GM20431 (cell line): ENCODE data around the gene SMARCA5.

Source experiments
- in situ Hi-C: fragments of 300-500 bp; cut with MseI, MboI; formaldehyde crosslinking; loops from one replicate; pipeline ENCODE4 v1.15.0; 2020; ENCODE audit warnings: low sequenced_read_pairs; ENCODE audit not compliant: unreplicated experiment

SMARCA5 gene, protein sequence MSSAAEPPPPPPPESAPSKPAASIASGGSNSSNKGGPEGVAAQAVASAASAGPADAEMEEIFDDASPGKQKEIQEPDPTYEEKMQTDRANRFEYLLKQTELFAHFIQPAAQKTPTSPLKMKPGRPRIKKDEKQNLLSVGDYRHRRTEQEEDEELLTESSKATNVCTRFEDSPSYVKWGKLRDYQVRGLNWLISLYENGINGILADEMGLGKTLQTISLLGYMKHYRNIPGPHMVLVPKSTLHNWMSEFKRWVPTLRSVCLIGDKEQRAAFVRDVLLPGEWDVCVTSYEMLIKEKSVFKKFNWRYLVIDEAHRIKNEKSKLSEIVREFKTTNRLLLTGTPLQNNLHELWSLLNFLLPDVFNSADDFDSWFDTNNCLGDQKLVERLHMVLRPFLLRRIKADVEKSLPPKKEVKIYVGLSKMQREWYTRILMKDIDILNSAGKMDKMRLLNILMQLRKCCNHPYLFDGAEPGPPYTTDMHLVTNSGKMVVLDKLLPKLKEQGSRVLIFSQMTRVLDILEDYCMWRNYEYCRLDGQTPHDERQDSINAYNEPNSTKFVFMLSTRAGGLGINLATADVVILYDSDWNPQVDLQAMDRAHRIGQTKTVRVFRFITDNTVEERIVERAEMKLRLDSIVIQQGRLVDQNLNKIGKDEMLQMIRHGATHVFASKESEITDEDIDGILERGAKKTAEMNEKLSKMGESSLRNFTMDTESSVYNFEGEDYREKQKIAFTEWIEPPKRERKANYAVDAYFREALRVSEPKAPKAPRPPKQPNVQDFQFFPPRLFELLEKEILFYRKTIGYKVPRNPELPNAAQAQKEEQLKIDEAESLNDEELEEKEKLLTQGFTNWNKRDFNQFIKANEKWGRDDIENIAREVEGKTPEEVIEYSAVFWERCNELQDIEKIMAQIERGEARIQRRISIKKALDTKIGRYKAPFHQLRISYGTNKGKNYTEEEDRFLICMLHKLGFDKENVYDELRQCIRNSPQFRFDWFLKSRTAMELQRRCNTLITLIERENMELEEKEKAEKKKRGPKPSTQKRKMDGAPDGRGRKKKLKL

GRCh38 chr4:143513314-143514168 is at the start of gene SMARCA5:
Gene SMARCA5, plus strand, starts transcription at chr4:143513702. Its CDS starts 223 bp downstream, at chr4:143513925.
- in situ Hi-C loops: no loop called here

DNA sequence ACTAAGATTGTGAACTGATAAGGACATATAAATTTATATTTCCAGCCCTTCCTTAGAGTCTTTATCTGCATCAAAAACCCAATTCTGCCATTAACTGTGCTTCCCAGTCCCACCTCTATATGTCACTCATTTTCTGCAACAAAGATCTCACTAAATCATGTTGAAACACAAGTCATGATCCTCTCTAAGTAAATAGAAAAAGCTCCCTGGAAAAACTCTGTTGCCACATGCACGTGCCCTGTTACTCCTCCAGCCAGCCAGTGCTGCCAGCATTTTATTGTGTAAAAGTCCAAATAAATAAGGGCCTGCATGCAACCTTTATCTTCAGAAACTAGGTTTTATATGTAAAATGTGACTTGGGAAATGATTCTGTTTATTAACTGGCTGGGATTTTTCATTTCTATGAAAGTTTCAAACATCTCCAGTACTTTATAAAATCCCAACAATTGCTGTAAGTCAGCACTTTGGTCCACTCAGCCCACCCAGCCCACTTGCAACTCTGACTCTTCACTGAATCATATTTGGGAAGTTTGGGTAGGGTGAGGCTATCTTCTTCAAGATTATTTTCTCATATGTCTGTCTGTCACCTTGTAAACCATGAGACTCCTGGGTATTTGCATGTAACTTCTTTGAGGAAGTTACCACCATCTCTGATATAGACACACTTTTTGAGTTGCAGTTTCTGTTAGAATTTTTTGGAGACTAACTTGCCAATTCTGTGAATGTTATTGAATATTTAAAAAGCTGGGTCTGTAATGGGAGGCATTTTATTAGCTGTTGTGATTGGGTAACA is 40.0 kb upstream of the SMARCA5 start:
- in situ Hi-C loops: no loop called here

DNA sequence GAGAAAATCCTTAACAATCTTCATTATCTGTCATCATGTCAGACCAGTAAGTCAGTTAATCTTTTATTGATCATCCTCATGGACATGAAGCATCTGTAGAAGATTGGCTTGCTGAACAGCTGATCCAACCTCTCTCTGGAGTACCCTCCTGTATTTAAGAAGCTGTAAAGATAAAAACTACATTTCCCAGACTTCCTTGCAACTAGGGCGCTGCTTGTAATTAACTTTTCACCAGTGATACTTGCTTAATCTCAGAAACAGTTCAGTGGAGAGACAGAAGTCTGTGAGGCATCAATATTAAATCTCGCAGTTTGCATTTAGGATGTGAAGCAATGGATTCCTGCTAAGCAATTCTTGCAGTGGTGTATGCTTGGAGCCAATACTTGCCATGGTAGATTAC is 36.0 kb upstream of the SMARCA5 start:
- in situ Hi-C loops: loop anchor here (25.0 kb wide), 1 partner anchor 265 kb away; no protein-coding TSS in a partner anchor

GRCh38 chr4:143481361-143481760 is 32.1 kb upstream of the SMARCA5 start:
- in situ Hi-C loops: loop anchor here (25.0 kb wide), 1 partner anchor 269 kb away; no protein-coding TSS in a partner anchor

- in situ Hi-C loops: loop anchor here (25.0 kb wide), 1 partner anchor 271 kb away; no protein-coding TSS in a partner anchor
Observed at GRCh38 chr4:143482840-143483239, 30.7 kb upstream of the SMARCA5 start.

DNA sequence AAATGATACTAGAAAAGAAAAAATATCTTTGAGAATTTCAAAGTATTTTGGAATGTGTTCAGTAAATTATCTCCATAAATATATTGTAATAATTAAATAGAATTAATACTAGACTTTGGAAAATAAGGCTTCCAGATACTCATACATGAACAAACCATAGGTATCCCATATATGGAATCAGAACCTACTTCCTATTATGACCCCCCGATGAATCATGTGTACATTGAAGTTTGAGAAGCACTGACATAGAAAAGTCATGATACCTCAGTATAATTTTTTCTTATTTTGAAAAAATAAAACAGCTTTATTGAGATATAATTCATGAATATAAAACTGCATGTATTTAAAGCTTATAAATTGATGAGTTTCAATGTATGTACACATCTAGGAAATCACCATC is 27.2 kb upstream of the SMARCA5 start:
- in situ Hi-C loops: loop anchor here (25.0 kb wide), 1 partner anchor 274 kb away; no protein-coding TSS in a partner anchor

GRCh38 chr4:143488687-143489086 is 24.8 kb upstream of the SMARCA5 start:
- in situ Hi-C loops: loop anchor here (25.0 kb wide), 1 partner anchor 276 kb away; no protein-coding TSS in a partner anchor

- in situ Hi-C loops: loop anchor here (25.0 kb wide), 1 partner anchor 277 kb away; no protein-coding TSS in a partner anchor
Observed at GRCh38 chr4:143489106-143489505, 24.4 kb upstream of the SMARCA5 start.

GRCh38 chr4:143498021-143498420 is 15.5 kb upstream of the SMARCA5 start:
- in situ Hi-C loops: loop anchor here (25.0 kb wide), 1 partner anchor 286 kb away; no protein-coding TSS in a partner anchor

DNA sequence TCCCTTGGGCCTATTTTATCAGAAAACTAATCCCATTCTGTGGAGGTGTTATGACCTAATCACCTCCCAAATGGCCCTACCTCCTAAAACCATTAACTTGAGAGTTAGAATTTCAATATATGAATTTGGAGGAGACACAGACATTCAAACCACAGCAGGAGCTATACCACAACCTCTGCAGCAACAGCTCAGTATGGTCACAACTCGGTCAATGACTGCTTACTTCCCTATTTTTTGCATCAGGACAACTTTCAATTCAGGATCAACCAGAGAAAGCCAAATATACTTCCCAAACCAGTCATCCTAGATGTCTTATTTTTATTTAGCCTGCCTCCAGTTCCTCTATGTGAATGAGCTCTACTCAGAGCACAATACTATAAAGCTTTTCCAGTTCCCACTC is 11.3 kb upstream of the SMARCA5 start:
- in situ Hi-C loops: no loop called here

- in situ Hi-C loops: no loop called here
Observed at GRCh38 chr4:143506031-143506430, 7.5 kb upstream of the SMARCA5 start.

GRCh38 chr4:143511906-143512305 is 1.6 kb upstream of the SMARCA5 start:
- in situ Hi-C loops: no loop called here

- in situ Hi-C loops: no loop called here
Observed at GRCh38 chr4:143512978-143513313, 556 bp upstream of the SMARCA5 start.

DNA sequence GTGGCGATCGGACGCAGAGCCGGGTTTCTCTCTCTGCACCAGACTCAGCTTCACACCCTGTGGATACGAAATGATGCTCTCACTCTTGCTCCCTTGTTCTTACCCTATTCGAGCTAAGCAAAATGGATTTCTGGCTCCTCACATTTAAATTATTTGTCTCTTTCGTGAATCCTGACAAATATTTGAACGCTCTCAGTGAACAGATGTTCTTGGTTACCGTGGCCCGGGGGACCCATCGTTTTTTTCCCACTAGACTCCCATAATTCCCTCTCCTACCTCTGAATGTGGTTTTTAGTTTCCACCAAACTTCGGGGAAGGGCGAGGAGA is 630 bp downstream of the SMARCA5 start:
- in situ Hi-C loops: no loop called here

DNA sequence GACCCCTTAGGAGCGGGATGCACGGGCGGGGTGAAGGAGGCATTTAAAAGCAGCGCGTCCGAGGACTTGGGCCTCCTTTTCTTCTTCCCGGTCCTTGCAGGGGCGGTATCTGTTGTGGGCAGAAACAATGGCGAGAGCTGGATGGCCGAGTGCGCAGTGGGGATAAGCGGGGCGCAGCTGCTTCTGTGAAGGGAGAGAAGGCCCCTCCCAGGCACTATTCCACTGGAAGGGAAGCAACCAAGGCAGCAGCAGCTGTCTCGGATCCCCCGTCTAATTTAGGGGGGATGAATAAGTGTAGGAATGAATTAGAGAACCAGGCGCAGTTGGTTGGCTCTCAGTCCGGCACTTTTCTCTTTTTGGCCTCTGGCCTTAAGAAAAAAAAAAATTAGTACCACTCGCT is 995 bp downstream of the SMARCA5 start:
- in situ Hi-C loops: no loop called here

DNA sequence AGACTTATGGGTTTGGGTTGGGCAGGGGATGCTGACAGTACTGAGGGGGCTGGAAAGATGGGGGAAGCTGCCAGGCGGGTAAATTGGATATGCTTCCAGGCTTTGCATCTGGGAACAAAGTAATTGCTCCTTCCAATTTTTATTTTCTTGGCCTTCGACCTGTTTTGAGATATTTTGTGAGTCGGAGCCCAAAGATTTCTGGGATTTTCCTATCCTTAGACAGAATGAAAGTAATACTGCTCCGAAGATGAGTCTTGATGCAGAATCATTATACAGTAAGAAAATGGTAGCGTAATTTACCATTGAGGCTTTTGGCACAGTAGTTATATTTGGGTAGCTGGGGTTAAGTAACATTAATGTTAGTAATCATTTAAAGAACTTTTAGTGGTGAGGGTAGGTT is 1.4 kb downstream of the SMARCA5 start:
- in situ Hi-C loops: no loop called here

DNA sequence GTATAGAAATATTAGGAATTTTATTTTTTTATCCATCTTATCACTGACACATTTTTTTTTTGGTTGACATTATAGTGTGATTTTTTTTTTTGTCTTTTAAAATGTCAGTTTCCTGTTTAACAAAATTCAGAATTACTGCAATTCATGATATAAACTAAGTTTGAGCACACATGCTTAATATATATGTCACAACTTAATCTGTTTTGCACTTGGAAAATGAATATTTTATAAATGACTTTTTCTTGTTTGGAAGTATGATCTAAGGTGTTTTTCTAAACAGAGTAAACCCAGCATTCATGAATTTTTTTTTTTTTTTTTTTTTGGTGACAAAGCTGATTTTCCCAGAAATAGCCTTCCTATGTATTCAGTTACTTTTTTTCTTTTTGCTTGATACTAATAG is 2.4 kb downstream of the SMARCA5 start:
- in situ Hi-C loops: no loop called here

- in situ Hi-C loops: no loop called here
Observed at GRCh38 chr4:143517764-143518163, 4.3 kb downstream of the SMARCA5 start.

GRCh38 chr4:143524211-143524610 is 10.7 kb downstream of the SMARCA5 start:
- in situ Hi-C loops: no loop called here
